Activated naive CD8-positive, alpha-beta T cell treated with anti-CD3 and anti-CD28 coated beads for 36 hours (primary cell): ENCODE data around the gene PDIA2. TPM values are rescaled to one million over a fixed set of nuclear protein-coding genes. Genes with fewer than 3 reads are reported as not detected.
A peak's percentile ranks its signal among the peaks of the same experiment; 100 is the strongest.
"Not testable (repeated sequence)": the region's sequence is repeated elsewhere in the genome, so short reads cannot be mapped to it uniquely, and the experiment has no call there.

Experiments used
- DNase-seq: peaks from one replicate; pipeline ENCODE4 v3.0.0; 2021
- H3K27ac Mint-ChIP-seq: one replicate; pipeline ENCODE4 v1.8.0; 2022; ENCODE audit warnings: mild to moderate bottlenecking, moderate library complexity, mixed read lengths
- H3K27me3 Mint-ChIP-seq: one replicate; pipeline ENCODE4 v1.8.0; 2022; ENCODE audit warnings: mild to moderate bottlenecking, mixed read lengths
- H3K36me3 Mint-ChIP-seq: one replicate; pipeline ENCODE4 v1.8.0; 2021; ENCODE audit warnings: mild to moderate bottlenecking, mixed read lengths
- H3K4me1 Mint-ChIP-seq: one replicate; pipeline ENCODE4 v1.8.0; 2021; ENCODE audit warnings: mixed read lengths
- H3K4me3 Mint-ChIP-seq: one replicate; pipeline ENCODE4 v1.8.0; 2022; ENCODE audit warnings: mild to moderate bottlenecking, moderate library complexity, mixed read lengths
- H3K9me3 Mint-ChIP-seq: one replicate; pipeline ENCODE4 v1.8.0; 2022; ENCODE audit warnings: mixed read lengths
- total RNA-seq, 2 experiments: library from RNA; stranded (reverse); gene quantifications; one replicate each; pipeline ENCODE4 v1.2.3, GENCODE V29; 2021

The PDIA2 gene
- total RNA-seq, 2 experiments from 2014 or later = not detected

- no peak overlapping the region for H3K4me3 Mint-ChIP-seq
Observed at GRCh38 chr16:259226-259625, 23.7 kb upstream of the PDIA2 start.

GRCh38 chr16:259814-260253 is 23.1 kb upstream of the PDIA2 start:
- Mint-ChIP-seq H3K4me1 (peaks cover 6% of the 10 kb centered on the region), H3K9me3 (no peaks in the 10 kb centered on the region), H3K4me3 (no peak overlapping the region), H3K27me3 (no peaks in the 10 kb centered on the region), H3K36me3 (peaks cover 14% of the 10 kb centered on the region), H3K27ac (no peak overlapping the region)
- DNase-seq = no peak

More at GRCh38 chr16:259226-259625, 23.7 kb upstream of the PDIA2 start:
- DNase-seq = no peak
- Mint-ChIP-seq H3K27me3 (no peaks in the 10 kb centered on the region), H3K9me3 (no peaks in the 10 kb centered on the region), H3K27ac (no peak overlapping the region), H3K36me3 (peaks cover 14% of the 10 kb centered on the region), H3K4me1 (peaks cover 6% of the 10 kb centered on the region)

- H3K4me3 Mint-ChIP-seq = no peak overlapping the region
- peaks cover 6% of the 10 kb centered on the region for H3K4me1 Mint-ChIP-seq
- peaks cover 12% of the 10 kb centered on the region for H3K36me3 Mint-ChIP-seq
- H3K27me3 Mint-ChIP-seq = no peaks in the 10 kb centered on the region
- H3K27ac Mint-ChIP-seq = peak overlapping the region; percentile 10
- no peaks in the 10 kb centered on the region for H3K9me3 Mint-ChIP-seq
- no peak for DNase-seq
Observed at GRCh38 chr16:260326-260725, 22.6 kb upstream of the PDIA2 start.

- peaks cover 4% of the 10 kb centered on the region for H3K4me1 Mint-ChIP-seq
- H3K4me3 Mint-ChIP-seq = no peak overlapping the region
- no peaks in the 10 kb centered on the region for H3K9me3 Mint-ChIP-seq
- peaks cover 5% of the 10 kb centered on the region for H3K36me3 Mint-ChIP-seq
- no peak overlapping the region for H3K27ac Mint-ChIP-seq
- DNase-seq = no peak
- H3K27me3 Mint-ChIP-seq = no peaks in the 10 kb centered on the region
Observed at GRCh38 chr16:261031-261691, 21.8 kb upstream of the PDIA2 start.

- Mint-ChIP-seq H3K9me3 (no peaks in the 10 kb centered on the region), H3K27me3 (no peaks in the 10 kb centered on the region), H3K4me3 (no peak overlapping the region), H3K27ac (no peak overlapping the region), H3K4me1 (peaks cover 4% of the 10 kb centered on the region), H3K36me3 (peaks cover 4% of the 10 kb centered on the region)
- DNase-seq = no peak
Observed at GRCh38 chr16:262121-262745, 20.7 kb upstream of the PDIA2 start.

- no peaks in the 10 kb centered on the region for H3K27me3 Mint-ChIP-seq
- no peak overlapping the region for H3K27ac Mint-ChIP-seq
Observed at GRCh38 chr16:263182-263774, 19.7 kb upstream of the PDIA2 start.

GRCh38 chr16:263944-264343 is 19.0 kb upstream of the PDIA2 start:
- Mint-ChIP-seq H3K27me3 (no peaks in the 10 kb centered on the region), H3K36me3 (peaks cover 2% of the 10 kb centered on the region), H3K4me1 (peaks cover 4% of the 10 kb centered on the region), H3K4me3 (no peak overlapping the region), H3K9me3 (no peaks in the 10 kb centered on the region), H3K27ac (no peak overlapping the region)
- DNase-seq = no peak

More at GRCh38 chr16:263182-263774, 19.7 kb upstream of the PDIA2 start:
- H3K9me3 Mint-ChIP-seq = no peaks in the 10 kb centered on the region
- no peak overlapping the region for H3K4me3 Mint-ChIP-seq
- H3K4me1 Mint-ChIP-seq = peaks cover 4% of the 10 kb centered on the region
- no peak for DNase-seq
- peaks cover 2% of the 10 kb centered on the region for H3K36me3 Mint-ChIP-seq

- peaks cover 2% of the 10 kb centered on the region for H3K36me3 Mint-ChIP-seq
- no peaks in the 10 kb centered on the region for H3K4me1 Mint-ChIP-seq
- H3K4me3 Mint-ChIP-seq = no peak overlapping the region
- no peak overlapping the region for H3K27ac Mint-ChIP-seq
- DNase-seq = no peak
- H3K9me3 Mint-ChIP-seq = no peaks in the 10 kb centered on the region
- H3K27me3 Mint-ChIP-seq = no peaks in the 10 kb centered on the region
Observed at GRCh38 chr16:264440-264951, 18.5 kb upstream of the PDIA2 start.

GRCh38 chr16:265002-265529 is 17.9 kb upstream of the PDIA2 start:
- H3K27me3 Mint-ChIP-seq = no peaks in the 10 kb centered on the region
- no peak for DNase-seq
- H3K4me1 Mint-ChIP-seq = no peaks in the 10 kb centered on the region
- no peak overlapping the region for H3K27ac Mint-ChIP-seq
- no peak overlapping the region for H3K4me3 Mint-ChIP-seq
- H3K9me3 Mint-ChIP-seq = no peaks in the 10 kb centered on the region
- H3K36me3 Mint-ChIP-seq = peaks cover 2% of the 10 kb centered on the region

- no peak overlapping the region for H3K27ac Mint-ChIP-seq
- H3K36me3 Mint-ChIP-seq = peaks cover 2% of the 10 kb centered on the region
- no peaks in the 10 kb centered on the region for H3K9me3 Mint-ChIP-seq
- H3K4me3 Mint-ChIP-seq = no peak overlapping the region
- DNase-seq = no peak
- H3K27me3 Mint-ChIP-seq = no peaks in the 10 kb centered on the region
- H3K4me1 Mint-ChIP-seq = no peaks in the 10 kb centered on the region
Observed at GRCh38 chr16:265711-266110, 17.3 kb upstream of the PDIA2 start.

GRCh38 chr16:266258-267164 is 16.5 kb upstream of the PDIA2 start:
- Mint-ChIP-seq H3K27ac (no peak overlapping the region), H3K27me3 (no peaks in the 10 kb centered on the region), H3K4me1 (no peaks in the 10 kb centered on the region)

GRCh38 chr16:267562-267961 is 15.4 kb upstream of the PDIA2 start:
- not testable (repeated sequence) for H3K27me3 Mint-ChIP-seq, H3K4me3 Mint-ChIP-seq, H3K27ac Mint-ChIP-seq, H3K36me3 Mint-ChIP-seq, DNase-seq, H3K9me3 Mint-ChIP-seq, H3K4me1 Mint-ChIP-seq

More at GRCh38 chr16:266258-267164, 16.5 kb upstream of the PDIA2 start:
- no peak for DNase-seq
- Mint-ChIP-seq H3K36me3 (peaks cover 2% of the 10 kb centered on the region), H3K9me3 (no peaks in the 10 kb centered on the region), H3K4me3 (no peak overlapping the region)

GRCh38 chr16:268141-269053 is 14.6 kb upstream of the PDIA2 start:
- no peaks in the 10 kb centered on the region for H3K4me1 Mint-ChIP-seq
- H3K27ac Mint-ChIP-seq = no peak overlapping the region
- H3K27me3 Mint-ChIP-seq = peaks cover 5% of the 10 kb centered on the region
- H3K36me3 Mint-ChIP-seq = no peaks in the 10 kb centered on the region
- H3K4me3 Mint-ChIP-seq = no peak overlapping the region
- no peak for DNase-seq
- no peaks in the 10 kb centered on the region for H3K9me3 Mint-ChIP-seq
